GM21717 (cell line): ENCODE measurements around the gene TRMT1.

ENCODE experiments used
- ATAC-seq: cut with Tn5 transposase; IDR thresholded peaks from one replicate; pipeline ENCODE4 v1.9.1; 2021; ENCODE audit warnings: mild to moderate bottlenecking, moderate library complexity; ENCODE audit not compliant: unreplicated experiment

The TRMT1 gene

DNA sequence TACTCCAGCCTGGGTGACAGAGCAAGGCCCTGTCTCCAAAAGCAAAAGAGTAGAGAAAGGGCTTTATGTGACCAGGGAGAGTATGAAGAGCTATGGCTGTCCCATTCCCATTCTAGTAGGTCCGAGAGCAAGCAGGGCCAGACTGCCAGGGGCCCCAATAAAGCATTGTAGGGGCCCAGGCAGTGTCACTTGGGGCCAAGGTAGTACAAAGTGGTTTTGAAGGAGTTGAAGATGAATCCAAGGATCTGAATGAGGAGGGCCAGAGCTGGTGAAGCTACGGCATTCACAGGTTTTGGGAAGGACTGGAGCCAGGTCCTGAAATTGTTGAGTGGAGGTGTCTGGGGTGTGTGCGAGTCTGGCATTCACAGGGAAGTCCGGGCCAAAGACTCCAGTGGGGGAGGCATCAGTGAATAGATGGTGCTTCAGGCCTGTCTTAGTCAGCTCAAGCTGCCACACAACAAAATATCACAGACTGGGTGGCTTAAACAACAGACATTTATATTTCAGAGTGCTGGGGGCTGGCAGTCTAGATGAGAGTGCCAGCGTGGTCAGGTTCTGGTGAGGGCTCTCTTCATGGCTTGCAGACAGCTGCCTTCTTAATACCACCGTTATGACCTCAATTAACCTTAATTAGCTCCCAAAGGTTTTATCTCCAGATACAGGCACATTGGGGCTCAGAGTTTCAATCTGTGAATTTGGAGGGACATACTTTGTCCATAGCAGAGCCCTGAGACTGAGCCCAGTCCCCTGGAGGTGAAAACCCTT, 11.5 kb upstream of the TRMT1 start:
- ATAC-seq: no peak

DNA sequence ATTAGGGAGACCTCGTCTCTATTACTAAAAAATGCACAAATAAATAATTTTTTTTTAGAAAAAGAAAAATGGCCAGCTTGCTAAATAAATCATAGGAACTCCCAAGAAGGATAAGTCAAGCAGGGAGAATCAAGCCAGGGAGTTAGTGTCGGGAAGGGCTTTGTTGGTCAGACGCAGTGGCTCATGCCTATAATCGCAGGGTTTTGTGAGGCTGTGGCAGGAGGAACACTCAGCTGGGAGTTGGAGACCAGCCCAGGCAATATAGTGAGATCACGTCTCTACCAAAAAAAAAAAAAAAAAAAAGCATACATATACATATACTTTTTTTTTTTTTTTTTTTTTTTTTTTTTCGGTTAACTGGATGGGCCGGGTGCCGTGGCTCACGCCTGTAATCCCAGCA, 10.5 kb upstream of the TRMT1 start:
- ATAC-seq: no peak

DNA sequence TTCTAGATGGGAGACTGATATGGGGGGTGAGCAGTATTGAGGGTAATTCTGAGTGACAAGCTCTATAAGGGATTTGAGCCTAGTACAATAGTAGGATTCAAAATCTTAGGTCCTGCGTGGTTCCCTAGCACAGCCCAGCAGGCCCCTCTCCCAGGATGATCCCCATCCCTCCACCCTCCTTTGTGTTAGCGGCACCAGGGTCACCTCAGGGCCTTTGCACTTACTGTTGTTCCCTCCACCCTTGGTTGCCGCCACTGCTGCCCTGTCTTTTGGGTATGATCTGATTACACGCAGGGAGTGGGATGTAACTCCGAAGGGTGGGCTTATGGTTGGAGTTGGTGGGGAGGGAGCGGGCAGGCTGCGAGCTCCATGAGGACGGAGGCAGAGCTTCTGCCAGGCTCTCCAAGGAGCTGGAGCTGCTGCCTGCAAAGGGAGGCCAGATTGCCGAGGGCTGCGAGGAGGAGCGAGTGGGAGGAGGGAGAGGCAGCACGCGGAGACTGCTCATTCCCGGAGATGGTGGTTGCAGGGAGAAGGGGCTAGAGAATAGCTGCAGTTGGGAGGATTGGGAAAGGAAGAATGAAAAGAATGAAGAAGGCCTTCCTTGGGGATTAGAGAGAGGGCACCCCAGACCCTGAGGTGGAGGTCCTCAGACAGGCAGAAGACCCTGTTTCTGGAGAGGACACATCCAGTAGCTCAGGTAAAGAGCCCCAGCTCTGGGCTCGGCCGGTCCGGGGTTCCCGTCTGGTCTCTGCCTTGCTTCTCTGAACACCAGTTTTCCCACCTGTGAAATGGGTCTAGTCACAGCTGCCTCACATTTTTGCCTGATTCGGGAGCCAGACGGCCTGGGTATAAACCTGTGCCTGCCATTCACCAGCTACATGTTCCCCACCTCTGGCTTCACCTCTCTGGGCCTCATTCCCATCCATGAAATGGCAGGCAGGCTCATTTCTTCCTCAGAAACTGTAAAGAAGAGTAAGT, 6.7 kb upstream of the TRMT1 start:
- no peak for ATAC-seq

DNA sequence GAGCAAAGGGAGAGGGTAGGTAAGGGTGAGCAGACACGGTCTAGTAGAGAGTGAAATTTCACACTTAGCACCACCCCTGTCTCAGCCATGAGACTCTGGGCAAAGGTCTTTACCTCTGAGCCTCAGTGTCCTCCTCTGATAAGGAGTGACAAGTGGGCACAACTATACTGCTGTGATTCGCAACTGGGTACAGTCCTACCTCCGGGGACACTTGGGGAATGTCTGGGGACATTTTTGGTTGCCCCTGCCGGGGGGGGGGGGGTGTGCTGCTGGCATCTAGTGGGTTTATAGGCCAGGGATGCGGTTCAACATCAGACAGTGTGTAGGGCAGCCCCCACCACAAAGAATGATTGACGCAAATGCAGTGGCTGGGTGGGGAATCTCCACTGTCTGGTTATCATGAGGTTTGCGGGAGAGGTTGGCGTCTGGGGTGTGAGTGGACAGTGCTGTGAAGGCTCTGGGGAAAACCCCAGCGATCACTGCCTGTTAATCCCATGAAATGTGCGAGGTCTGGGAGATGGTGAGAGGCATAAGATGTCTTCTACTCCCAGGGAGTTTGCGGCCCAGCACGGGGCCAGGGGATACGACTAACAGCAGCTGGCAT, 5.8 kb upstream of the TRMT1 start:
- ATAC-seq: no peak

DNA sequence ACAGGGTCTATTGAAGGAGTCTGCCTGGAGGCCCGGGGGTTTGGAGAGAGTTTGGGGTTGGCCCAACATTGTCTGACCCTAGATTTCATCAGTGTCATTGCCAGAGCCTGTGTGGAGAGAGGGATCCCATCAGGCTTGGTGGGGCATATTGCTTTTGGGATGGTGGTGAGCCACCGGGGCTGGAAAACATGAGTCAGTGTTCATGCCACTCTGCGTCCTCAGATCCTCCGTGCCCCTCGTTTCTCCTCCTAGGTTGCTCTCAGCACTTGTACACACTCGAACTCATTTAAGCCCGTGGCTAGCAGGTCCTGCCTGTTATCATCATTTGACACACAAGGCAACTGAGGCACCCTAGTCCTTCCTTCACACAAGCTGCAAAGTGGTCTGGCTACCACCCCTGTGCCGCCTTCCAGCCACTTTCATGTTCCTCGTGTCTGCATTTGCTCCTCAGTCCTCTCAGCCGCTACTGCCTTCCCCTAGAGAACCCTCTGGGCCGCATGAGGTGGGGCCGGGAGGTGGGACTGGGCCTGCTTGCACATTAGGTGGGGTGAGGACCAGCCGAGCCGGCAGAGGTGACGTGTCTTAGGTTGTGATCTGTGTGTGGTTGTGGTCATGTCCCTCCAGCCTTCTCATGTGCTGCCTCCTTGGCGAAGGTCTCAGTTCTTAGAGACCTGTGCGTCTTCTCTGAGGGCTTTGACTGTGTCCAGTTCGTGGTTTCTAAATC, 5.2 kb upstream of the TRMT1 start:
- ATAC-seq: no peak

DNA sequence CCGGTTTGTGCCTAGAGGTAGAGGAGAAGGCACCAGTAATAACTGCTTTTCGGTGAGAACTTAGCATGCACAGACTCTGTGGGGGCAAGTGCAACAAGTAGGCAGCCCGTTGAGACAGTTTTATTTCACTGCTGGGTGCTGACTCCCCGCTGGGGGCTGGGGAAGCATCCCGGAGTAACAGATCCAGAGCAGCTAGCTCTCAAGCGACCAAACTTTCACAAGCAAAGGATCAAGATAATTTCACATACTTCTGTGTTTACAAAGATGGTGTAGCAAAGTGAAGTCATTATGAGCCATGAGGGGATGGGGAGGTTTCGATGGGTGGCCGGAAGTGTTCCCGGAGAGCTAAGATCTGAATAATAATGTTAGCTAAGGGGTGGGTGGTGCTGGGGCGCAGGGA, 4.3 kb upstream of the TRMT1 start:
- ATAC-seq: no peak

GRCh38 chr19:13120031-13120430, 3.5 kb upstream of the TRMT1 start:
- no peak for ATAC-seq

DNA sequence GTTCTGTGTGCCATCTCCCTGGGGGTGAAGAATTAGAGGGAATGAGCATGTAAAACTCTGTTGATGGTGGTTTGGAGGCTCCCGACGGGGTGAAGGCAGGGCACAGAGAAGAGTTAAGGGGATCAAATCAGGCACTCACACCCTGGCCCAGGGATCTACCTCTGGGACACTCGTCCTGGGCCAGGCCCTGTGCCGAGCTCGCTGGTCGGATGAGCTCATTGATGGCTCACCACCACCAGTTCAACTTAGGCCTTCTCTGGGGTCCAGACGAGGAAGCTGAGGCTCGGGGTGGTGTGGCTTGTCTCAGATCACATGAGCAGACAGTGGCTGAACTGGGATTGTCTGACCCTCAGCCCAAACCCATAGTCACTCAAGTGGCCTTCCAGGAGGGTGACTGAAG, 3.1 kb upstream of the TRMT1 start:
- no peak for ATAC-seq

DNA sequence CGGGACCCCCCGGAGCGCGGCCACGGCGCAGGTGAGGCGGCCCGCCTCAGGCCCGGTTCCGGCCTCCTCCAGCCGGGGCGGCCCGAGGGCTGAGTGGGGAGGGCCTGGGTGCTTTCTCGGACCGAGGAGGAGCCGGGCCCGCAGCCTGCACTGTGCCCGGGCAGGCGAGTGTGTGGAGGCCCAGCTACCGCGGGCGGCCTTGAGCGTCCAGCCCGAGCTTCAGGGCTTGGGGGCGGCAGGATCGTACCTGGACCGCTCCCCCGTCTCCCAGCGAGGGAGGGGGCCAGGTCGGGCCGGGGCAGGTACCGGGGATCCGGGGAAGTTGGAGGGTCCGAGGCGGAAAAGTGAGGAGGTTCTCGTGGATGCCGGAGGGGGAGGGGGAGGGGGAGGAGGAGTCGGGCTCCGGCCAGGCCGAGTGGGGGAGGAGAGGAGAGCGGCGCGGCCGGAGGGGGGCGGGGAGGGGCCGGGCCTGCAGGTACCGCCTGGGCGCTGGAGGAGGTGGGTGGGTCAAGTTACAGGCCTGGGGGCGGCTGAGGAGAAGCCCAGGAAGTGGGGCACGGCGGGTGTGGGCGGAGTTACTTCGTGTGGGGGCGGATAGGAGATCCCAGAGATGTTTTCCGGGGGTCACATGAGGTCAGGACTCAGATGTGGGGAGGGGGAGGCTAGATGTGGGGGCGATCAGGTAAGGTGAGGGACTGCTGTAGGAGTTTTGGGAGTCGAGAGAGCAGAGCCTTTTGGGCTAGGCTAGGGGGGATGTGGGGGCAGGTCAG, 2.1 kb upstream of the TRMT1 start:
- no peak for ATAC-seq

DNA sequence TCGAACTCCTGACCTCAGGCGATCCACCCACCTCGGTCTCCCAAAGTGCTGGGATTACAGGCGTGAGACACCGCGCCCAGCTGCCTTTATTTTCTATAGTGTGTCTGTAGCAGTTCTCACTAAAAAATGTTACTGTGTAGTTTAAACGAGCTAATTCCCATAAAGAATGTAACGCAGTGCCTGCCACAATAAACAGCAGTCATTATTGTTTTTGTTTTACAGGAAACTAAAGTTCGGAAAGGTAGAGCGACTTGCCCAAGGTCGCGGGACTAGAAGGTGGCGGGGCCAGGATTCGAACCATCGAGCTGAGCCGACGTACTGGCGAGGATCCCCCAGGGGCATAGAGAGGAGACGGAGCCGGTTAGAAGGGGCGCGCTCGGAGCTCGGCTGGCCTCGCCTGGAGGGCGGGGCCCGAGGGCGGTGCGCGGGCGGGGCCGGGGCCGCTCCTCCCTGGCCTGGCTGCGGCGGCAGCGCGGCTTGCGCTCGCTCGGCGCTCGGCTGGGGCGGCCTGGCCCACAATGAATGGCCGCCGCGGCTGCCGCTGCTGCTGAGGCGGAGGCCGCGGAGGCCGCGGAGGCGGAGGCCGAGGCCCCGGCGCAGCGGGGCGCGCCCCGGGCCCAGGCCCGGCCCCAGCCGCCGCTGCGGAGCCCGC, 1.4 kb upstream of the TRMT1 start, which contains the start of gene NACC1:
NACC1 (plus strand) TSS at position 493 of the 652 bp plus-strand sequence. CDS start 16,944 bp downstream, outside the sequence.
- ATAC-seq: peak; percentile 34

DNA sequence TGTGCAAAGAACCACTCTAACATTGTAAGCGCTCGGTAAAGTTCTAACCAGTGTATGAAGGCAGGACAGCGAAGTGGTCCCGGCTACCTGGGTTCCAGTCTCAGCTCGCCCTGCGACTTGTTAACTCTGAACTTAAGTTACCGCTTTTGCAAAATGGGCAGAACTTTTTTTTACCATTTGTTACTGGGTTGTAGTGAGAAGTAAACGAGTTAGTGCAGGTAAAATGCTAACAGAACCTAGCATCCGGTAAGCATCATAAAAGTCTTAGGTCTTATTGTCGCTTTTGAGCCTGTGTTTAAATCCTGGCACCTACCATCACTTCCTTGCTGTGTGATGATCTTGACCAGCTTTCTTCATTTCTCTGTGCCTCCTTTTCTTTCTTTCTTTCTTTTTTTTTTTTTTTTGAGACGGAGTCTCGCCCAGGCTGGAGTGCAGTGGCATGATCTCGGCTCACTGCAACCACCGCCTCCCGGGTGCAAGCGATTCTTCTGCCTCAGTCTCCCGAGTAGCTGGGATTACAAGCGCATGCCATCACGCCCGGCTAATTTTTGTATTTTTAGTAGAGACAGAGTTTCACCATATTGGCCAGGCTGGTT, 734 bp upstream of the TRMT1 start:
- no peak for ATAC-seq

GRCh38 chr19:13115936-13116281, 631 bp downstream of the TRMT1 start:
- ATAC-seq: no peak

- ATAC-seq: no peak
Measured at GRCh38 chr19:13112555-13112954, 4.0 kb downstream of the TRMT1 start.

DNA sequence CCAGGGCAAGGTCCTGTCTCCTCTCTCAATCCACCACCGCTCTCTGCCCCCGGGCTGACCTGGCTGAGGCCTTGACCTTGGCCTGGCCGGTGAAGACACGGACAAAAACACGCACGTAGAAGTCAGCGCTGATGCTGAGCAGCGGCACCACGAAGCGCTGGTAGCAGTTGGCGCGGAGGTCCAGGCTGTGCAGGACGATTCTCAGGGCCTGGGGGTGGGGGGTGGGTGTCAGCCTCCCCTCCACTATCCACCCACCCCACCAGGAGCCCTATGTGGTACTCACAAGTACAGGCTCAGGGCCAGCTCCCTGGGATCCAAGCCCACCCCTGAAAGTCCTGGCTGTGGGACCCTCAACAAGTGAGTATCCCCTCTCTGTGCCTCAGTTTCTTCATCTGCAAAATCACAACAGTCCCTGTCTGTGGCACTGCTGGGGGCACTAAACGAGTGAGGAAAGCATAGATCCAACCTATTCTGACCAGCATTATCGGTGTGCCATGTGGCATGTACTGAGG, 6.4 kb downstream of the TRMT1 start:
- ATAC-seq: no peak

- no peak for ATAC-seq
Measured at GRCh38 chr19:13109361-13110098, 7.0 kb downstream of the TRMT1 start.

DNA sequence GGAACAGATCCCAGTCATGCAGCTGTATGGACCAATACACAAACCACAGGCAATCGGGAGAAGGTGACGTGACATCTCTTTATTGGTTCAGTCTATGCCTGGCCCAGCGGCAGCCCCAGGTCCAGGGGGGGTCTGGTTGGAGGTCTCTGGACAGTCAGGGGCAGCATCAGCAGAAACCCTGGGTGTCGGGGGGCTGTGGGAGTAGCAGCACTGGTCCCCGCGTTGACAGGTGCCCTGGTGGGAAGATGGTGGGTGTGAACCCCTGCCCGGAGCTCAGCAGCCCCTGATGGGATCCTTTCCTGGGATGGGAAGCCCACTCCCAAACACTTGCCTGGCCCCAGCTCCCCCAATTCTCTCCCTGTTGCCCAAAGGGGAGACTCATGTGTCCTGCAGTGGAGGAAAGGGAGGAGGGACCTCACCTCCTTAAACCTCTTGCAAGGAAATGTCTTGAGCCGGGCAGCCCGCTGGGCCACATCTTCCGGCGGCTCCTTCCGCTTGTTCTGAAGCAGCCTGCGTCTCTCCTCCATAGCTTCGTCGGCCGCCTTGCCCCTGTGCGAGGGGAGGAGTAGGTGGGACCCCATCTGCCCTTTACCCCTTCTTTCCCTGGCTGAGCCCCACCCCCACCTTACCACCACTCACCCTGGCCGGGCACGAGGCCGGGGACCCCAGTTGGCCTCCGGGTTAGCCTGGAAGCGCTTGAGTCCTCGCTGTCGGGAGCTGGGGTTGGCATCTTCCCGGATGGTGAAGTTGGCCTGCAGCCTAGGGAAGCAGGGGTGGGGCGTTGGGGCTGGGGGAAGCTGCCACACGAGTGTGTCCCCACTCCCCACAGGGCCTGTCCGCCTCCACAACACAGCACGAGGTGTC, 11.5 kb downstream of the TRMT1 start:
- ATAC-seq: no peak

DNA sequence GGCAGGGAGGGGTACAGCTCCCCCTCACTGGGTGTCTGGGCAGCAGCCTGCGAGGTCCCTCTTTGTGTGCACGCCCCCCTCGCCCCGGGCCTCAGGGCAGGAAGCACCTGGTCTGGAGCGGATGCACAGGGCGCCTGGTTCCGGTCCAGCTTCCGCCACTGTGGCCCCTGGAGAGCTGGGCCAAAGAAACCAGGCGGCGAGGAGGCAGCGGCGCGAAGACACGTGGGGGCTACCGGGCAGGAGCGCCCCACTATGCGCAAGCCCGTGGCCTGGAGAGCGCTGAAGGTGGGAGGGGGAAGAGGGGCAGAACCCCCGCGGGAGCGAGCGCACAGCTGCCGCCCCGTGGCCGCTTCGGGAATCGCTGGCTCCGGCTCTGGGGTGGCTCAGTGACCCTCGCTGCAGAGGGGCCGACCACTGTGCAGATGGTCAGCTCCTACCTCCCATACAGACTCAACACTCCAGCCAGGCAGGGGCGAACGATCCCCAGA, 12.1 kb downstream of the TRMT1 start:
- ATAC-seq: no peak
